GM23248 (cell line): Measurements from ENCODE around the gene SERPINB1. TPM values are rescaled to one million over a fixed set of nuclear protein-coding genes. Genes with fewer than 3 reads are reported as not detected.

Experiments used
- DNase-seq: peaks from one replicate; pipeline ENCODE4 v3.0.0-alpha.2; 2015
- H2AFZ ChIP-seq: fragments of 200-600 bp; sonication (generic); 2 replicates; pipeline ENCODE4 v1.6.1; 2016; ENCODE audit warnings: antibody characterized with exemption
- H3F3A ChIP-seq: fragments of 200-600 bp; sonication (generic); 2 replicates; pipeline ENCODE4 v1.6.1; 2016; ENCODE audit warnings: mild to moderate bottlenecking, antibody characterized with exemption, mixed run types; ENCODE audit not compliant: insufficient read depth
- H3K27ac ChIP-seq: fragments of 200-600 bp; sonication (generic); 2 replicates; pipeline ENCODE4 v1.5.1; 2016; ENCODE audit warnings: mild to moderate bottlenecking
- H3K27me3 ChIP-seq: fragments of 200-600 bp; sonication (generic); replicated peaks from 2 replicates; pipeline ENCODE4 v1.6.1; 2016; ENCODE audit warnings: mild to moderate bottlenecking; ENCODE audit not compliant: insufficient read depth
- H3K36me3 ChIP-seq: fragments of 200-600 bp; sonication (generic); 2 replicates; pipeline ENCODE4 v1.6.1; 2016; ENCODE audit warnings: low read depth, mild to moderate bottlenecking
- H3K4me1 ChIP-seq: fragments of 200-600 bp; sonication (generic); 2 replicates; pipeline ENCODE4 v1.6.1; 2016; ENCODE audit warnings: mild to moderate bottlenecking; ENCODE audit not compliant: insufficient read depth
- H3K4me2 ChIP-seq: fragments of 200-600 bp; sonication (generic); one replicate; pipeline ENCODE4 v1.6.1; 2016; ENCODE audit warnings: mild to moderate bottlenecking; ENCODE audit not compliant: unreplicated experiment
- H3K4me3 ChIP-seq: fragments of 200-600 bp; sonication (generic); 2 replicates; pipeline ENCODE4 v1.5.1; 2016; ENCODE audit warnings: mild to moderate bottlenecking
- H3K79me2 ChIP-seq: fragments of 200-600 bp; sonication (generic); 2 replicates; pipeline ENCODE4 v1.6.1; 2016; ENCODE audit warnings: mild to moderate bottlenecking; ENCODE audit not compliant: insufficient read depth
- H3K9ac ChIP-seq: fragments of 200-600 bp; sonication (generic); 2 replicates; pipeline ENCODE4 v1.6.1; 2016; ENCODE audit warnings: mild to moderate bottlenecking
- H3K9me2 ChIP-seq: fragments of 200-600 bp; sonication (generic); 2 replicates; pipeline ENCODE4 v1.6.1; 2016; ENCODE audit warnings: mixed run types, mild to moderate bottlenecking, moderate library complexity; ENCODE audit not compliant: insufficient read depth
- H3K9me3 ChIP-seq: fragments of 200-600 bp; sonication (generic); one replicate; pipeline ENCODE4 v1.6.1; 2017; ENCODE audit warnings: low read depth
- H4K20me1 ChIP-seq: fragments of 200-600 bp; sonication (generic); 2 replicates; pipeline ENCODE4 v1.6.0; 2016; ENCODE audit not compliant: insufficient read depth
- EZH2 ChIP-seq: fragments of 200-600 bp; sonication (generic); IDR thresholded peaks from 2 replicates; pipeline ENCODE4 v1.6.1; 2018; ENCODE audit warnings: antibody characterized with exemption, mild to moderate bottlenecking; ENCODE audit not compliant: insufficient read depth, poor library complexity, severe bottlenecking
- EZH2phosphoT487 ChIP-seq: fragments of 200-600 bp; sonication (generic); IDR thresholded peaks from 2 replicates; pipeline ENCODE4 v1.6.1; 2018; ENCODE audit warnings: antibody characterized with exemption, moderate library complexity, mild to moderate bottlenecking, low read depth; ENCODE audit not compliant: insufficient read depth
- WGBS, 2 experiments: methylation state at CpG; one replicate each; pipeline ENCODE4 v1.1.6; 2015 to 2017; ENCODE audit warnings: low lambda C conversion rate in 2 of 2, low coverage in 1 of 2; ENCODE audit errors: missing lambda C conversion rate in 2 of 2; 5-methylcytosine and 5-hydroxymethylcytosine counted together
- in situ Hi-C: fragments of 300-500 bp; cut with MboI; formaldehyde crosslinking; loops from 2 replicates; pipeline ENCODE4 v1.15.0; 2020
- polyA plus RNA-seq: library from polyadenylated mRNA; unstranded; fragments of >200 nt; fragmentation: Nextera tagmentation; extraction: Ambion mirVana; gene quantifications from 2 replicates; pipeline ENCODE4 v1.2.1, GENCODE V29; 2016
- total RNA-seq: library from RNA; depleted of rRNA; stranded (reverse); fragments of >200 nt; shearing (Covaris generic); gene quantifications from 2 replicates; pipeline ENCODE4 v1.2.3, GENCODE V29; 2014

SERPINB1 gene
- total and polyA plus RNA-seq, 2 experiments from 2014 or later, result 28.3 to 32.8 TPM

- H3K79me2 ChIP-seq, result no peaks in the 10 kb centered on the region
- H3K27ac ChIP-seq, result no peak overlapping the region
- H3K27me3 ChIP-seq, result no peaks in the 10 kb centered on the region
- no peak overlapping the region for H3K4me3 ChIP-seq
- H3K4me1 ChIP-seq, result peaks cover 13% of the 10 kb centered on the region
- 17 to 25% methylated on average over 7 of the region's 7 CpGs for WGBS, 2 experiments
- no peaks in the 10 kb centered on the region for H3K36me3 ChIP-seq
- no peaks in the 10 kb centered on the region for H3F3A ChIP-seq
- H3K9me2 ChIP-seq, result no peaks in the 10 kb centered on the region
- no peaks in the 10 kb centered on the region for H4K20me1 ChIP-seq
- in situ Hi-C loops, result no loop called here
- no peak overlapping the region for H2AFZ ChIP-seq
- DNase-seq, result no peak
- TF ChIP-seq EZH2 (no peak), EZH2phosphoT487 (no peak)
- H3K9ac ChIP-seq, result no peak overlapping the region
- no peaks in the 10 kb centered on the region for H3K9me3 ChIP-seq
- H3K4me2 ChIP-seq, result no peak overlapping the region
Measured at GRCh38 chr6:2872423-2873358, 31.0 kb upstream of the SERPINB1 start.

GRCh38 chr6:2871953-2872352 is 30.3 kb upstream of the SERPINB1 start:
- in situ Hi-C loops, result no loop called here
- Histone ChIP-seq H4K20me1 (no peaks in the 10 kb centered on the region), H3K27me3 (no peaks in the 10 kb centered on the region)

GRCh38 chr6:2871102-2871501 is 29.4 kb upstream of the SERPINB1 start:
- H3K36me3 ChIP-seq, result no peaks in the 10 kb centered on the region
- no peaks in the 10 kb centered on the region for H3F3A ChIP-seq
- H3K79me2 ChIP-seq, result no peaks in the 10 kb centered on the region
- H3K9me2 ChIP-seq, result no peaks in the 10 kb centered on the region
- no peak overlapping the region for H3K4me3 ChIP-seq
- TF ChIP-seq EZH2phosphoT487 (no peak), EZH2 (no peak)
- no peaks in the 10 kb centered on the region for H3K9me3 ChIP-seq
- 89% methylated on average over 2 of the region's 2 CpGs for WGBS, 2 experiments
- H4K20me1 ChIP-seq, result no peaks in the 10 kb centered on the region
- no peak overlapping the region for H3K27ac ChIP-seq
- H3K27me3 ChIP-seq, result no peaks in the 10 kb centered on the region
- no peak overlapping the region for H3K4me2 ChIP-seq
- H3K9ac ChIP-seq, result no peak overlapping the region
- H2AFZ ChIP-seq, result no peak overlapping the region
- peaks cover 7% of the 10 kb centered on the region; the same call in 1 of the 2 replicates for H3K4me1 ChIP-seq
- in situ Hi-C loops, result no loop called here
- no peak for DNase-seq

More at GRCh38 chr6:2871953-2872352, 30.3 kb upstream of the SERPINB1 start:
- WGBS, 2 experiments, result 70 to 73% methylated on average over 2 of the region's 2 CpGs
- H3K9me3 ChIP-seq, result no peaks in the 10 kb centered on the region
- no peak overlapping the region for H3K9ac ChIP-seq
- TF ChIP-seq EZH2, result no peak
- no peak for TF ChIP-seq EZH2phosphoT487
- H3K4me2 ChIP-seq, result no peak overlapping the region
- no peaks in the 10 kb centered on the region for H3K9me2 ChIP-seq
- peaks cover 11% of the 10 kb centered on the region for H3K4me1 ChIP-seq
- no peak overlapping the region for H3K27ac ChIP-seq
- no peaks in the 10 kb centered on the region for H3F3A ChIP-seq
- no peak for DNase-seq
- H3K79me2 ChIP-seq, result no peaks in the 10 kb centered on the region
- no peak overlapping the region for H3K4me3 ChIP-seq
- H3K36me3 ChIP-seq, result no peaks in the 10 kb centered on the region
- H2AFZ ChIP-seq, result no peak overlapping the region

GRCh38 chr6:2870046-2870636 is 28.5 kb upstream of the SERPINB1 start:
- Histone ChIP-seq H3K4me3 (no peak overlapping the region), H3K36me3 (no peaks in the 10 kb centered on the region), H3K4me1 (peaks cover 8% of the 10 kb centered on the region; the same call in 1 of the 2 replicates), H3K79me2 (no peaks in the 10 kb centered on the region), H3K4me2 (no peak overlapping the region), H3K9me2 (no peaks in the 10 kb centered on the region), H3F3A (no peaks in the 10 kb centered on the region), H3K9ac (no peak overlapping the region), H3K27ac (no peak overlapping the region), H2AFZ (no peak overlapping the region), H3K9me3 (no peaks in the 10 kb centered on the region), H4K20me1 (no peaks in the 10 kb centered on the region), H3K27me3 (no peaks in the 10 kb centered on the region)
- WGBS, 2 experiments, result 96% methylated on average over 30 to 31 of the region's 39 CpGs
- no peak for TF ChIP-seq EZH2
- TF ChIP-seq EZH2phosphoT487, result no peak
- DNase-seq, result no peak
- in situ Hi-C loops, result no loop called here
